Gastrocnemius medialis (tissue), 4 donors: ENCODE results near the gene HTR4.

Experiments
- POLR2A ChIP-seq, 2 donors: fragments of 450-650 bp; IDR thresholded peaks; one replicate each; pipeline ENCODE4 v1.6.1; 2017; ENCODE audit warnings: antibody characterized with exemption in 2 of 2, mild to moderate bottlenecking in 2 of 2, moderate library complexity in 2 of 2
- TF ChIP-seq, protein P1 (sequence below), 5 experiments: fragments of 450-650 bp in 3 of 5; fragments of 200-600 bp in 2 of 5; sonication (generic) in 2 of 5; IDR thresholded peaks in 4 of 5; conservative IDR thresholded peaks in 1 of 5; 1 replicate in 4 of 5; 2 replicates in 1 of 5; pipeline ENCODE4 v1.5.1; 2016 to 2019; ENCODE audit warnings: antibody characterized with exemption in 5 of 5, mild to moderate bottlenecking in 3 of 5, moderate library complexity in 3 of 5

DNA sequence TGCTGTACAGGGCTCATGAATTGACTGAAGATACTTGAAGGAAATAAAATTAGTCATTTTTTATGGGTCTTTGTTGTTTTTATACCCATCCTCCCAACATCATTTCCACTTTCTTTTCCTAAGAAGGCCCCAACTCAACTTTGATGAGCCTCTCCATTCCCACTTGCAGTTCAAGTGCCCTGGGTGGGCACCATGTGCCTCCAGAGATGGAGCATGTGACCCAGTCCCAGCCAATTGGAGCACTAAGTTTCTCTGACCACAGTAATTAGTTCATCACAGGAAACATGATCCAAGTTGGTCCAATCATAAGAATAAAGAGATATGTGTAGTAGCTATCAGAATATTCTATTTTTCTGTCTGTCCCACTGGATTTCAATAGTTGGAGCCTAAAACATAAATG, 46.9 kb downstream of the HTR4 start:
- TF ChIP-seq, protein P1, sequence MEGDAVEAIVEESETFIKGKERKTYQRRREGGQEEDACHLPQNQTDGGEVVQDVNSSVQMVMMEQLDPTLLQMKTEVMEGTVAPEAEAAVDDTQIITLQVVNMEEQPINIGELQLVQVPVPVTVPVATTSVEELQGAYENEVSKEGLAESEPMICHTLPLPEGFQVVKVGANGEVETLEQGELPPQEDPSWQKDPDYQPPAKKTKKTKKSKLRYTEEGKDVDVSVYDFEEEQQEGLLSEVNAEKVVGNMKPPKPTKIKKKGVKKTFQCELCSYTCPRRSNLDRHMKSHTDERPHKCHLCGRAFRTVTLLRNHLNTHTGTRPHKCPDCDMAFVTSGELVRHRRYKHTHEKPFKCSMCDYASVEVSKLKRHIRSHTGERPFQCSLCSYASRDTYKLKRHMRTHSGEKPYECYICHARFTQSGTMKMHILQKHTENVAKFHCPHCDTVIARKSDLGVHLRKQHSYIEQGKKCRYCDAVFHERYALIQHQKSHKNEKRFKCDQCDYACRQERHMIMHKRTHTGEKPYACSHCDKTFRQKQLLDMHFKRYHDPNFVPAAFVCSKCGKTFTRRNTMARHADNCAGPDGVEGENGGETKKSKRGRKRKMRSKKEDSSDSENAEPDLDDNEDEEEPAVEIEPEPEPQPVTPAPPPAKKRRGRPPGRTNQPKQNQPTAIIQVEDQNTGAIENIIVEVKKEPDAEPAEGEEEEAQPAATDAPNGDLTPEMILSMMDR (IDR thresholded peaks at IDR 0.05 in 4 of 5, conservative IDR thresholded peaks at IDR 0.05 in 1 of 5): no peak
- TF ChIP-seq POLR2A (IDR thresholded peaks at IDR 0.05): no peak
